WI38 (cell line): ENCODE results near the gene GNAI2.
"Not testable (repeated sequence)": the region's sequence is repeated elsewhere in the genome, so short reads cannot be mapped to it uniquely, and the experiment has no call there.

Experiments
- H3K4me3 ChIP-seq: 2 replicates; pipeline ENCODE4 v1.5.1; 2011; ENCODE audit warnings: low read depth, mild to moderate bottlenecking, control low read depth, low read length
- TF ChIP-seq, protein P1 (sequence below): IDR thresholded peaks from 2 replicates; pipeline ENCODE4 v1.5.1; 2012; ENCODE audit warnings: low read depth, mild to moderate bottlenecking, control low read depth, low read length

GNAI2 gene

DNA sequence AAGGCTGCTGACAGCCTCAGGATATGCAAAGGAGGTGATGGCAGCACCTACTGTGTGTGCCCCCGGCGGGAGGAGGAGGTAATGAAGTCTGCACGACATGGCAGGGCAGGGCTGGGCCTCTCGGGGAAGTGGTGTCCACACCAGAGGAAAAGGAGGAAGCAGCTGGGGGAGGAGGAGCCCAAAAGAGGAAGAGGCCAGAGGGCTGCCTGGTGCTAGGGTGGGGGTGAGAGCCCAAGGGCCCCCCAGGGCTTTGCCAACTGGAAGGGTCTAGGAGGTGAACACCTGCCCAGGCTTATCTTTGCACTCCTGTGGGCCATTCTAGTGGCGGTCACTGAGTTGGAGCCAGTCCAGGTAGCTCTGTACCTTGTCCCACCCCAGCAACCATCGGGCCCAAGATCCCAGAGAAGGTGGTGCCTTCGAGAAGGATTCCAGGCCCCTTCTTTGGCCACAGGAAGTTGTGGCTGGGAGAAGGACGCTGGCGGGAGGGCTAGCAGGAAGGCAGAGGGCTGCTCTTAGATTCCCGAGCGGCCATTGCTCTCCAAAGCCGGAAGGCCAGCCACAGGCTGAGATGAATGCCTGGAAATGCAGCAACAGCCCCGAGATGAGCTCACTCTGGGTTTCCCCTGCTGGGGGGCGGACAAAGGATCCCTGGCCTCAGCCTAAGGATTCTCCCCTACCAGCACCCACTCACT is 7.0 kb downstream of the GNAI2 start:
- TF ChIP-seq, protein P1, sequence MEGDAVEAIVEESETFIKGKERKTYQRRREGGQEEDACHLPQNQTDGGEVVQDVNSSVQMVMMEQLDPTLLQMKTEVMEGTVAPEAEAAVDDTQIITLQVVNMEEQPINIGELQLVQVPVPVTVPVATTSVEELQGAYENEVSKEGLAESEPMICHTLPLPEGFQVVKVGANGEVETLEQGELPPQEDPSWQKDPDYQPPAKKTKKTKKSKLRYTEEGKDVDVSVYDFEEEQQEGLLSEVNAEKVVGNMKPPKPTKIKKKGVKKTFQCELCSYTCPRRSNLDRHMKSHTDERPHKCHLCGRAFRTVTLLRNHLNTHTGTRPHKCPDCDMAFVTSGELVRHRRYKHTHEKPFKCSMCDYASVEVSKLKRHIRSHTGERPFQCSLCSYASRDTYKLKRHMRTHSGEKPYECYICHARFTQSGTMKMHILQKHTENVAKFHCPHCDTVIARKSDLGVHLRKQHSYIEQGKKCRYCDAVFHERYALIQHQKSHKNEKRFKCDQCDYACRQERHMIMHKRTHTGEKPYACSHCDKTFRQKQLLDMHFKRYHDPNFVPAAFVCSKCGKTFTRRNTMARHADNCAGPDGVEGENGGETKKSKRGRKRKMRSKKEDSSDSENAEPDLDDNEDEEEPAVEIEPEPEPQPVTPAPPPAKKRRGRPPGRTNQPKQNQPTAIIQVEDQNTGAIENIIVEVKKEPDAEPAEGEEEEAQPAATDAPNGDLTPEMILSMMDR = no peak
- H3K4me3 ChIP-seq = no peak overlapping the region

- TF ChIP-seq, protein P1 = no peak
Observed at GRCh38 chr3:50243543-50243895, 7.5 kb downstream of the GNAI2 start.

GRCh38 chr3:50244813-50245212 is 8.8 kb downstream of the GNAI2 start:
- not testable (repeated sequence) for H3K4me3 ChIP-seq

More at GRCh38 chr3:50243543-50243895, 7.5 kb downstream of the GNAI2 start:
- no peak overlapping the region for H3K4me3 ChIP-seq

- TF ChIP-seq, protein P1 = no peak
- H3K4me3 ChIP-seq = peak overlapping the region; percentile 33
Observed at GRCh38 chr3:50245251-50245745, 9.3 kb downstream of the GNAI2 start.

- TF ChIP-seq, protein P1 = peak; percentile 96
- H3K4me3 ChIP-seq = peak overlapping the region; percentile 33
Observed at GRCh38 chr3:50245831-50246516, 10.0 kb downstream of the GNAI2 start.

- peak overlapping the region; percentile 20; the same call in 1 of the 2 replicates for H3K4me3 ChIP-seq
- TF ChIP-seq, protein P1 = no peak
Observed at GRCh38 chr3:50246517-50246954, 10.5 kb downstream of the GNAI2 start.

GRCh38 chr3:50248387-50248786 is 12.4 kb downstream of the GNAI2 start:
- TF ChIP-seq, protein P1 = no peak
- H3K4me3 ChIP-seq = no peak overlapping the region
